ENCODE measurements around the gene GRID2.
"Not testable (repeated sequence)": the region's sequence is repeated elsewhere in the genome, so short reads cannot be mapped to it uniquely, and the experiment has no call there.

The GRID2 gene

GRCh38 chr4:92433272-92433758 lies 129.5 kb downstream of the GRID2 start:
- Histone ChIP-seq H3K36me3 (ENCODE audit: control insufficient read depth, insufficient read depth, low read length) (no peaks in the 10 kb centered on the region), H3K4me1 (no peaks in the 10 kb centered on the region), H3K4me2 (ENCODE audit: low read length) (no peak overlapping the region), H2AFZ (no peak overlapping the region), H3K79me2 (no peaks in the 10 kb centered on the region), H3K27me3 (ENCODE audit: control insufficient read depth, insufficient read depth, low read length) (no peaks in the 10 kb centered on the region), H3K9me3 (ENCODE audit: control insufficient read depth, low read length) (no peaks in the 10 kb centered on the region), H3K4me3 (ENCODE audit: low read depth, low read length) (no peak overlapping the region), H3K9ac (no peak overlapping the region), H3K27ac (no peak overlapping the region)
- no peak for TF ChIP-seq CTCF (IDR thresholded peaks at IDR 0.05)

- H3K4me2 ChIP-seq (ENCODE audit: low read length), result not testable (repeated sequence)
These were observed 135.0 kb downstream of the GRID2 start for GRCh38 chr4:92438722-92439121.

GRCh38 chr4:92442131-92442530 lies 138.4 kb downstream of the GRID2 start:
- H3K4me3 ChIP-seq (ENCODE audit: low read depth, low read length); H3K27ac ChIP-seq; H3K27me3 ChIP-seq (ENCODE audit: control insufficient read depth, insufficient read depth, low read length); H3K9me3 ChIP-seq (ENCODE audit: control insufficient read depth, low read length); H3K4me1 ChIP-seq; H3K9ac ChIP-seq; H3K4me2 ChIP-seq (ENCODE audit: low read length); H2AFZ ChIP-seq; H3K36me3 ChIP-seq (ENCODE audit: control insufficient read depth, insufficient read depth, low read length); H3K79me2 ChIP-seq: not testable (repeated sequence)

More at GRCh38 chr4:92438722-92439121, 135.0 kb downstream of the GRID2 start:
- H3K79me2 ChIP-seq; H3K9ac ChIP-seq; H2AFZ ChIP-seq; H3K27me3 ChIP-seq (ENCODE audit: control insufficient read depth, insufficient read depth, low read length); H3K27ac ChIP-seq; H3K4me1 ChIP-seq; H3K36me3 ChIP-seq (ENCODE audit: control insufficient read depth, insufficient read depth, low read length); H3K4me3 ChIP-seq (ENCODE audit: low read depth, low read length); H3K9me3 ChIP-seq (ENCODE audit: control insufficient read depth, low read length): not testable (repeated sequence)

GRCh38 chr4:92444143-92444843 lies 140.5 kb downstream of the GRID2 start:
- not testable (repeated sequence) for H2AFZ ChIP-seq; H3K27ac ChIP-seq; H3K4me1 ChIP-seq; H3K27me3 ChIP-seq (ENCODE audit: control insufficient read depth, insufficient read depth, low read length); H3K4me2 ChIP-seq (ENCODE audit: low read length); H3K36me3 ChIP-seq (ENCODE audit: control insufficient read depth, insufficient read depth, low read length); H3K79me2 ChIP-seq; H3K4me3 ChIP-seq (ENCODE audit: low read depth, low read length); H3K9me3 ChIP-seq (ENCODE audit: control insufficient read depth, low read length); H3K9ac ChIP-seq

- no peaks in the 10 kb centered on the region for H3K36me3 ChIP-seq (ENCODE audit: control insufficient read depth, insufficient read depth, low read length)
- no peak overlapping the region for H3K4me2 ChIP-seq (ENCODE audit: low read length)
- H3K9ac ChIP-seq, result no peak overlapping the region
- H3K27me3 ChIP-seq (ENCODE audit: control insufficient read depth, insufficient read depth, low read length), result no peaks in the 10 kb centered on the region
- no peaks in the 10 kb centered on the region for H3K79me2 ChIP-seq
- H2AFZ ChIP-seq, result no peak overlapping the region
- TF ChIP-seq CTCF (IDR thresholded peaks at IDR 0.05), result no peak
- no peaks in the 10 kb centered on the region for H3K9me3 ChIP-seq (ENCODE audit: control insufficient read depth, low read length)
- no peak overlapping the region for H3K27ac ChIP-seq
- H3K4me3 ChIP-seq (ENCODE audit: low read depth, low read length), result no peak overlapping the region
- H3K4me1 ChIP-seq, result no peaks in the 10 kb centered on the region
These were observed 141.4 kb downstream of the GRID2 start for GRCh38 chr4:92445127-92445526.

- TF ChIP-seq CTCF (IDR thresholded peaks at IDR 0.05), result no peak
- Histone ChIP-seq H3K4me2 (ENCODE audit: low read length) (no peak overlapping the region), H3K79me2 (no peaks in the 10 kb centered on the region), H3K4me3 (ENCODE audit: low read depth, low read length) (no peak overlapping the region), H2AFZ (no peak overlapping the region), H3K36me3 (ENCODE audit: control insufficient read depth, insufficient read depth, low read length) (no peaks in the 10 kb centered on the region), H3K27me3 (ENCODE audit: control insufficient read depth, insufficient read depth, low read length) (no peaks in the 10 kb centered on the region), H3K4me1 (no peaks in the 10 kb centered on the region), H3K9me3 (ENCODE audit: control insufficient read depth, low read length) (no peaks in the 10 kb centered on the region), H3K9ac (no peak overlapping the region), H3K27ac (no peak overlapping the region)
These were observed 143.6 kb downstream of the GRID2 start for GRCh38 chr4:92447255-92447905.

GRCh38 chr4:92448176-92448575 lies 144.4 kb downstream of the GRID2 start:
- H3K9ac ChIP-seq; H3K36me3 ChIP-seq (ENCODE audit: control insufficient read depth, insufficient read depth, low read length); H3K4me3 ChIP-seq (ENCODE audit: low read depth, low read length); H3K9me3 ChIP-seq (ENCODE audit: control insufficient read depth, low read length); H3K4me2 ChIP-seq (ENCODE audit: low read length); H3K27me3 ChIP-seq (ENCODE audit: control insufficient read depth, insufficient read depth, low read length); H3K79me2 ChIP-seq; H3K27ac ChIP-seq; H2AFZ ChIP-seq; H3K4me1 ChIP-seq: not testable (repeated sequence)
